Activated T-cell treated with anti-CD3 and anti-CD28 coated beads, Interleukin-2, amount 50 U/mL, for 1 hour (primary cell): ENCODE measurements around the gene DIAPH3.

Experiments
- DNase-seq: peaks from one replicate; pipeline ENCODE4 v3.0.0-alpha.2; 2020

Gene DIAPH3

GRCh38 chr13:59846845-59847620 is 316.7 kb downstream of the DIAPH3 start:
- DNase-seq = no peak

GRCh38 chr13:59843040-59843439 is 320.7 kb downstream of the DIAPH3 start:
- DNase-seq = no peak

- DNase-seq = no peak
Observed at GRCh38 chr13:59842507-59842906, 321.2 kb downstream of the DIAPH3 start.

GRCh38 chr13:59839186-59839585 is 324.5 kb downstream of the DIAPH3 start:
- DNase-seq = no peak

GRCh38 chr13:59837101-59837500 is 326.6 kb downstream of the DIAPH3 start:
- no peak for DNase-seq

GRCh38 chr13:59835569-59835968 is 328.2 kb downstream of the DIAPH3 start:
- DNase-seq = no peak

- no peak for DNase-seq
Observed at GRCh38 chr13:59834801-59835200, 328.9 kb downstream of the DIAPH3 start.

- DNase-seq = no peak
Observed at GRCh38 chr13:59829690-59830089, 334.0 kb downstream of the DIAPH3 start.

GRCh38 chr13:59823486-59823885 is 340.2 kb downstream of the DIAPH3 start:
- no peak for DNase-seq

GRCh38 chr13:59809564-59809963 is 354.2 kb downstream of the DIAPH3 start:
- no peak for DNase-seq

GRCh38 chr13:59806801-59807200 is 356.9 kb downstream of the DIAPH3 start:
- no peak for DNase-seq

- DNase-seq = no peak
Observed at GRCh38 chr13:59801107-59801880, 362.4 kb downstream of the DIAPH3 start.

GRCh38 chr13:59793107-59793506 is 370.6 kb downstream of the DIAPH3 start:
- no peak for DNase-seq

GRCh38 chr13:59790626-59791025 is 373.1 kb downstream of the DIAPH3 start:
- DNase-seq = no peak

- DNase-seq = no peak
Observed at GRCh38 chr13:59789558-59789957, 374.2 kb downstream of the DIAPH3 start.

- no peak for DNase-seq
Observed at GRCh38 chr13:59787679-59788078, 376.0 kb downstream of the DIAPH3 start.

- no peak for DNase-seq
Observed at GRCh38 chr13:59782696-59783095, 381.0 kb downstream of the DIAPH3 start.

- DNase-seq = no peak
Observed at GRCh38 chr13:59780058-59780457, 383.7 kb downstream of the DIAPH3 start.

GRCh38 chr13:59776924-59777690 is 386.6 kb downstream of the DIAPH3 start:
- no peak for DNase-seq

- no peak for DNase-seq
Observed at GRCh38 chr13:59774491-59774971, 389.2 kb downstream of the DIAPH3 start.

GRCh38 chr13:59771272-59771671 is 392.5 kb downstream of the DIAPH3 start:
- no peak for DNase-seq

- DNase-seq = no peak
Observed at GRCh38 chr13:59770451-59770850, 393.3 kb downstream of the DIAPH3 start.

GRCh38 chr13:59766236-59766635 is 397.5 kb downstream of the DIAPH3 start:
- no peak for DNase-seq
